HEK293T (cell line): ENCODE measurements around the gene GSAP.

Experiments
- BHLHE40 ChIP-seq: fragments of 450-650 bp; IDR thresholded peaks from 2 replicates; pipeline ENCODE4 v1.6.1; 2016; ENCODE audit warnings: mild to moderate bottlenecking, moderate library complexity, borderline replicate concordance
- ELF4 ChIP-seq: fragments of 450-650 bp; IDR thresholded peaks from 2 replicates; pipeline ENCODE4 v1.6.1; 2017; ENCODE audit warnings: antibody characterized with exemption
- FOXK2 ChIP-seq: fragments of 450-650 bp; IDR thresholded peaks from 2 replicates; pipeline ENCODE4 v1.6.1; 2016; ENCODE audit warnings: mild to moderate bottlenecking
- FOXM1 ChIP-seq: fragments of 450-650 bp; IDR thresholded peaks from 2 replicates; pipeline ENCODE4 v1.6.1; 2017; ENCODE audit warnings: mild to moderate bottlenecking, borderline replicate concordance
- HDGF ChIP-seq: fragments of 450-650 bp; IDR thresholded peaks from 2 replicates; pipeline ENCODE4 v1.6.1; 2017; ENCODE audit warnings: antibody characterized with exemption, borderline replicate concordance
- L3MBTL2 ChIP-seq: fragments of 450-650 bp; conservative IDR thresholded peaks from 2 replicates; pipeline ENCODE4 v1.6.1; 2016; ENCODE audit warnings: mild to moderate bottlenecking
- LEF1 ChIP-seq: fragments of 450-650 bp; IDR thresholded peaks from 2 replicates; pipeline ENCODE4 v1.6.1; 2017; ENCODE audit warnings: mild to moderate bottlenecking, borderline replicate concordance
- SP1 ChIP-seq: fragments of 450-650 bp; IDR thresholded peaks from 2 replicates; pipeline ENCODE4 v1.6.1; 2017
- SUZ12 ChIP-seq: fragments of 450-650 bp; IDR thresholded peaks from 2 replicates; pipeline ENCODE4 v1.6.1; 2016; ENCODE audit warnings: mild to moderate bottlenecking
- TARDBP ChIP-seq: fragments of 450-650 bp; IDR thresholded peaks from 2 replicates; pipeline ENCODE4 v1.6.1; 2016
- ZNF384 ChIP-seq: fragments of 450-650 bp; IDR thresholded peaks from 2 replicates; pipeline ENCODE4 v1.6.1; 2016
- TF ChIP-seq, protein P1 (sequence below): fragments of 450-650 bp; IDR thresholded peaks from 2 replicates; pipeline ENCODE4 v1.6.1; 2016

DNA sequence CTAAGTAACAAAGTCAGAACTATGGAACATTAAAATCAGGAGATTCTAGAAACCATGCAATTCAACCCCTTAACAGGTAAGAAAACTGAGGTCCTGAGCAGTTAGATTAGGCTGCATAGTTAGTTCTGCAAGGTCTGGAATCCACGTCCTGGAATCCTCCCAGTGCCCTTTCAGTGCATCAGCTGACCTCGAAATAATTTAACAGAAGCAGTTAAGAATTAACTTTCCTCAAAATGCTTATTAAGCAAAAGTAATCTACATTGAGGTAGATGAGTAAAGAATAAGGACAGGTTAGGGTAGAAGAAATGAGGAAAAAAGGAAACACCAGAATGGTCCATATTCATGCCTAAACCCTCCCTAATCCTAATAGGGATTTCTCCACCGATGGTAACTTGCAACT is 37.6 kb downstream of the GSAP start:
- TF ChIP-seq FOXK2 = no peak
- TF ChIP-seq SP1 = no peak
- no peak for TF ChIP-seq BHLHE40
- TF ChIP-seq TARDBP = no peak
- TF ChIP-seq ELF4 = no peak
- TF ChIP-seq LEF1 = no peak
- TF ChIP-seq, protein P1, sequence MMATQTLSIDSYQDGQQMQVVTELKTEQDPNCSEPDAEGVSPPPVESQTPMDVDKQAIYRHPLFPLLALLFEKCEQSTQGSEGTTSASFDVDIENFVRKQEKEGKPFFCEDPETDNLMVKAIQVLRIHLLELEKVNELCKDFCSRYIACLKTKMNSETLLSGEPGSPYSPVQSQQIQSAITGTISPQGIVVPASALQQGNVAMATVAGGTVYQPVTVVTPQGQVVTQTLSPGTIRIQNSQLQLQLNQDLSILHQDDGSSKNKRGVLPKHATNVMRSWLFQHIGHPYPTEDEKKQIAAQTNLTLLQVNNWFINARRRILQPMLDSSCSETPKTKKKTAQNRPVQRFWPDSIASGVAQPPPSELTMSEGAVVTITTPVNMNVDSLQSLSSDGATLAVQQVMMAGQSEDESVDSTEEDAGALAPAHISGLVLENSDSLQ = no peak
- TF ChIP-seq L3MBTL2 = no peak
- no peak for TF ChIP-seq SUZ12
- no peak for TF ChIP-seq HDGF
- TF ChIP-seq ZNF384 = no peak
- no peak for TF ChIP-seq FOXM1
